ENCODE results near the gene NEURL4. TPM values are rescaled to one million over a fixed set of nuclear protein-coding genes. Genes with fewer than 3 reads are reported as not detected.

The NEURL4 gene
- total and polyA plus RNA-seq, 4 experiments from 2014 or later, result 0.97 to 81.6 (median 38.1) TPM

- POLR2A ChIA-PET (ENCODE audit: partially characterized antibody), result interaction anchor here (0.9 to 5.0 kb wide), 16 partner anchors 19 to 332 kb away, joined by 3 to 50 read pairs (median 6); partner anchors contain the start of genes ACAP1, GPS2, PLSCR3 and POLR2A
- peak within 1 kb of the TSS in 2 of 8 donors; percentile 50 to 62 for H3K4me3 Mint-ChIP-seq
- Histone ChIP-seq H3K36me3 (ENCODE audit: insufficient read depth, low read length) (no peaks in the 10 kb centered on the region), H3K4me3 (ENCODE audit: low read length in 2 of 2) (no peak within 1 kb of the TSS), H3K27me3 (ENCODE audit: insufficient read depth, low read length) (no peaks in the 10 kb centered on the region), H3K9me3 (ENCODE audit: control insufficient read depth in 1 of 2, low read length in 2 of 2) (no peaks in the 10 kb centered on the region), H3K27ac (ENCODE audit: low read depth, low read length) (no peak within 1 kb of the TSS), H3K4me1 (ENCODE audit: insufficient read depth, low read length) (peaks cover 35% of the 10 kb centered on the region)
- CTCF ChIA-PET (ENCODE audit: partially characterized antibody), result interaction anchor here (0.8 to 6.6 kb wide), 36 partner anchors 10 to 333 kb away, joined by 3 to 88 read pairs (median 4); partner anchors contain the start of genes ACAP1, FGF11, MPDU1 and SENP3
- H3K9me3 Mint-ChIP-seq, result peaks cover 0 to 2% (median 0%) of the 10 kb centered on the region in 8 donors
- intact Hi-C loops (cut with micrococcal nuclease), result no loop called here
- peak within 1 kb of the TSS; percentile 35 to 91 (median 73) for H3K27ac Mint-ChIP-seq
- peak in 1 of 5 donors; percentile 32 for DNase-seq
- peaks cover 0 to 3% of the 10 kb centered on the region in 2 donors for H3K36me3 Mint-ChIP-seq
- no peaks in the 10 kb centered on the region for H3K27me3 Mint-ChIP-seq
- H3K4me1 Mint-ChIP-seq, result peaks cover 16 to 42% (median 30%) of the 10 kb centered on the region in 4 donors
Observed at GRCh38 chr17:7355053-7355452, 25.9 kb upstream of the NEURL4 start, which contains the start of gene TMEM95. Gene TMEM95 (plus strand): TSS chr17:7355156. CDS start chr17:7355205, 49 bp downstream.

- intact Hi-C loops (cut with micrococcal nuclease), result loop anchor here (5.0 kb wide), 3 partner anchors 38 to 333 kb away; partner anchors contain the start of genes EIF5A, PLSCR3, TP53 and WRAP53
- ChIA-PET CTCF (ENCODE audit: partially characterized antibody) (interaction anchor here (1.0 to 6.6 kb wide), 10 partner anchors 9 to 334 kb away, joined by 3 to 88 read pairs (median 14); partner anchors contain the start of genes ACAP1, FGF11, SENP3 and TMEM102), POLR2A (ENCODE audit: partially characterized antibody) (interaction anchor here (1.3 to 5.0 kb wide), 8 partner anchors 18 to 206 kb away, joined by 4 to 50 read pairs (median 22); partner anchors contain the start of genes ACAP1, POLR2A, SENP3 and TMEM102)
- no peaks in the 10 kb centered on the region for H3K27me3 Mint-ChIP-seq
- peak overlapping the region; percentile 35 to 91 (median 73) for H3K27ac Mint-ChIP-seq
- no peak overlapping the region for H3K4me3 ChIP-seq (ENCODE audit: low read length in 2 of 2)
- H3K4me1 ChIP-seq (ENCODE audit: insufficient read depth, low read length), result peaks cover 40% of the 10 kb centered on the region
- peaks cover 19 to 49% (median 35%) of the 10 kb centered on the region in 4 donors for H3K4me1 Mint-ChIP-seq
- no peaks in the 10 kb centered on the region for H3K9me3 ChIP-seq (ENCODE audit: control insufficient read depth in 1 of 2, low read length in 2 of 2)
- H3K9me3 Mint-ChIP-seq, result peaks cover 0 to 2% (median 0%) of the 10 kb centered on the region in 8 donors
- H3K36me3 Mint-ChIP-seq, result peaks cover 0 to 8% of the 10 kb centered on the region in 2 donors
- no peaks in the 10 kb centered on the region for H3K27me3 ChIP-seq (ENCODE audit: insufficient read depth, low read length)
- peak overlapping the region in 2 of 8 donors; percentile 25 to 50 for H3K4me3 Mint-ChIP-seq
- H3K27ac ChIP-seq (ENCODE audit: low read depth, low read length), result no peak overlapping the region
- DNase-seq, result peak in 1 of 5 donors; percentile 57
- H3K36me3 ChIP-seq (ENCODE audit: insufficient read depth, low read length), result peaks cover 3% of the 10 kb centered on the region
Observed at GRCh38 chr17:7354262-7354843, 25.2 kb upstream of the NEURL4 start.

GRCh38 chr17:7352910-7353635 lies 23.9 kb upstream of the NEURL4 start:
- DNase-seq, result no peak
- Histone ChIP-seq H3K36me3 (ENCODE audit: insufficient read depth, low read length) (peaks cover 13% of the 10 kb centered on the region), H3K27ac (ENCODE audit: low read depth, low read length) (peak overlapping the region; percentile 68), H3K27me3 (ENCODE audit: insufficient read depth, low read length) (no peaks in the 10 kb centered on the region), H3K4me1 (ENCODE audit: insufficient read depth, low read length) (peaks cover 44% of the 10 kb centered on the region), H3K4me3 (ENCODE audit: low read length in 2 of 2) (no peak overlapping the region), H3K9me3 (ENCODE audit: control insufficient read depth in 1 of 2, low read length in 2 of 2) (no peaks in the 10 kb centered on the region)
- Mint-ChIP-seq H3K4me1 (peaks cover 21 to 54% (median 40%) of the 10 kb centered on the region in 4 donors), H3K9me3 (peaks cover 0 to 2% (median 0%) of the 10 kb centered on the region in 8 donors), H3K4me3 (peak overlapping the region; percentile 75 to 95 (median 84)), H3K27ac (peak overlapping the region in 6 of 7 donors; percentile 58 to 95 (median 88)), H3K27me3 (no peaks in the 10 kb centered on the region), H3K36me3 (peaks cover 0 to 19% of the 10 kb centered on the region in 2 donors)
- POLR2A ChIA-PET (ENCODE audit: partially characterized antibody), result interaction anchor here (0.8 to 5.0 kb wide), 10 partner anchors 17 to 223 kb away, joined by 3 to 41 read pairs (median 6); partner anchors contain the start of genes ACAP1, POLR2A, SENP3 and TMEM102
- CTCF ChIA-PET (ENCODE audit: partially characterized antibody), result interaction anchor here (0.8 to 6.6 kb wide), 7 partner anchors 17 to 232 kb away, joined by 3 to 88 read pairs (median 5); partner anchors contain the start of genes ACAP1, FGF11 and TMEM102
- intact Hi-C loops (cut with micrococcal nuclease), result loop anchor here (1.0 to 5.0 kb wide), 5 partner anchors 39 to 334 kb away; partner anchors contain the start of genes EIF5A, PLSCR3, TP53 and WRAP53

GRCh38 chr17:7352503-7352889 lies 23.4 kb upstream of the NEURL4 start:
- peak in 1 of 5 donors; percentile 38 for DNase-seq
- H3K9me3 Mint-ChIP-seq, result peaks cover 0 to 2% (median 0%) of the 10 kb centered on the region in 8 donors
- ChIA-PET CTCF (ENCODE audit: partially characterized antibody) (interaction anchor here (2.0 to 6.6 kb wide), 3 partner anchors 16 to 85 kb away, joined by 5 to 88 read pairs (median 39); partner anchors contain the start of genes ACAP1, FGF11 and TMEM102), POLR2A (ENCODE audit: partially characterized antibody) (interaction anchor here (1.0 to 5.0 kb wide), 8 partner anchors 16 to 223 kb away, joined by 3 to 41 read pairs (median 6); partner anchors contain the start of genes ACAP1, POLR2A, SENP3 and TMEM102)
- Histone ChIP-seq H3K4me3 (ENCODE audit: low read length in 2 of 2) (peak overlapping the region; percentile 29 to 49), H3K27ac (ENCODE audit: low read depth, low read length) (peak overlapping the region; percentile 68), H3K9me3 (ENCODE audit: control insufficient read depth in 1 of 2, low read length in 2 of 2) (no peaks in the 10 kb centered on the region), H3K4me1 (ENCODE audit: insufficient read depth, low read length) (peaks cover 44% of the 10 kb centered on the region), H3K36me3 (ENCODE audit: insufficient read depth, low read length) (peaks cover 19% of the 10 kb centered on the region), H3K27me3 (ENCODE audit: insufficient read depth, low read length) (no peaks in the 10 kb centered on the region)
- peak overlapping the region; percentile 75 to 95 (median 84) for H3K4me3 Mint-ChIP-seq
- peaks cover 21 to 58% (median 40%) of the 10 kb centered on the region in 4 donors for H3K4me1 Mint-ChIP-seq
- peaks cover under 1 to 24% of the 10 kb centered on the region in 2 donors for H3K36me3 Mint-ChIP-seq
- intact Hi-C loops (cut with micrococcal nuclease), result loop anchor here (1.0 to 5.0 kb wide), 5 partner anchors 40 to 335 kb away; partner anchors contain the start of genes EIF5A, PLSCR3, TP53 and WRAP53
- no peaks in the 10 kb centered on the region for H3K27me3 Mint-ChIP-seq
- peak overlapping the region; percentile 58 to 95 (median 87) for H3K27ac Mint-ChIP-seq

- Histone ChIP-seq H3K4me3 (ENCODE audit: low read length in 2 of 2) (peak within 1 kb of the TSS; percentile 29 to 49), H3K4me1 (ENCODE audit: insufficient read depth, low read length) (peaks cover 44% of the 10 kb centered on the region), H3K27ac (ENCODE audit: low read depth, low read length) (peak within 1 kb of the TSS; percentile 68), H3K36me3 (ENCODE audit: insufficient read depth, low read length) (peaks cover 25% of the 10 kb centered on the region), H3K27me3 (ENCODE audit: insufficient read depth, low read length) (no peaks in the 10 kb centered on the region), H3K9me3 (ENCODE audit: control insufficient read depth in 1 of 2, low read length in 2 of 2) (no peaks in the 10 kb centered on the region)
- H3K4me1 Mint-ChIP-seq, result peaks cover 21 to 61% (median 40%) of the 10 kb centered on the region in 4 donors
- ChIA-PET CTCF (ENCODE audit: partially characterized antibody) (interaction anchor here (0.9 to 6.6 kb wide), 10 partner anchors 9 to 85 kb away, joined by 3 to 88 read pairs (median 6); partner anchors contain the start of genes ACAP1, FGF11, GPS2 and TMEM102), POLR2A (ENCODE audit: partially characterized antibody) (interaction anchor here (0.7 to 8.0 kb wide), 25 partner anchors 9 to 335 kb away, joined by 3 to 146 read pairs (median 5); partner anchors contain the start of genes ACAP1, GPS2, NEURL4 and POLR2A)
- peaks cover 0 to 2% (median 0%) of the 10 kb centered on the region in 8 donors for H3K9me3 Mint-ChIP-seq
- H3K27ac Mint-ChIP-seq, result peak within 1 kb of the TSS; percentile 62 to 95 (median 87)
- peak; percentile 64 to 88 (median 68) for DNase-seq
- H3K36me3 Mint-ChIP-seq, result peaks cover 4 to 29% of the 10 kb centered on the region in 2 donors
- intact Hi-C loops (cut with micrococcal nuclease), result loop anchor here (1.0 to 5.0 kb wide), 9 partner anchors 16 to 335 kb away; partner anchors contain the start of genes ACAP1, EIF5A, NEURL4 and PLSCR3
- peak within 1 kb of the TSS; percentile 80 to 95 (median 84) for H3K4me3 Mint-ChIP-seq
- H3K27me3 Mint-ChIP-seq, result no peaks in the 10 kb centered on the region
Observed at GRCh38 chr17:7351665-7352502, 22.7 kb upstream of the NEURL4 start, which contains the start of gene KCTD11. Gene KCTD11 (plus strand): TSS chr17:7352162.

Measured in CD4-positive, alpha-beta memory T cell (primary cell).